Smooth muscle cell (in vitro differentiated cells): ENCODE data around the gene ZNF407. TPM values are rescaled to one million over a fixed set of nuclear protein-coding genes. Genes with fewer than 3 reads are reported as not detected.

ENCODE experiments used
- DNase-seq: peaks from one replicate; lab custom pipeline; 2025; ENCODE audit not compliant: unreplicated experiment; lab: John Stamatoyannopoulos, UW
- H2AFZ ChIP-seq: fragments of 200-600 bp; sonication (generic); 2 replicates; pipeline ENCODE4 v1.6.0; 2016; ENCODE audit warnings: antibody characterized with exemption, low read depth, mild to moderate bottlenecking
- H3F3A ChIP-seq: fragments of 200-600 bp; sonication (generic); 2 replicates; pipeline ENCODE4 v1.6.0; 2017; ENCODE audit warnings: antibody characterized with exemption, low read depth
- H3K27ac ChIP-seq: fragments of 200-600 bp; sonication (generic); 2 replicates; pipeline ENCODE4 v1.5.1; 2016; ENCODE audit warnings: low read depth, mild to moderate bottlenecking
- H3K27me3 ChIP-seq: fragments of 200-600 bp; sonication (generic); 2 replicates; pipeline ENCODE4 v1.6.1; 2016; ENCODE audit warnings: low read depth, mild to moderate bottlenecking
- H3K36me3 ChIP-seq: fragments of 200-600 bp; sonication (generic); 2 replicates; pipeline ENCODE4 v1.5.1; 2016; ENCODE audit warnings: low read depth
- H3K4me1 ChIP-seq: fragments of 200-600 bp; sonication (generic); 2 replicates; pipeline ENCODE4 v1.5.1; 2016; ENCODE audit warnings: low read depth
- H3K4me2 ChIP-seq: fragments of 200-600 bp; sonication (generic); 2 replicates; pipeline ENCODE4 v1.6.0; 2016; ENCODE audit warnings: mild to moderate bottlenecking
- H3K4me3 ChIP-seq: fragments of 200-600 bp; sonication (generic); 2 replicates; pipeline ENCODE4 v1.5.1; 2016; ENCODE audit warnings: mild to moderate bottlenecking
- H3K79me2 ChIP-seq: fragments of 200-600 bp; sonication (generic); 2 replicates; pipeline ENCODE4 v1.6.0; 2016; ENCODE audit warnings: low read depth, mild to moderate bottlenecking
- H3K9ac ChIP-seq: fragments of 200-600 bp; sonication (generic); 2 replicates; pipeline ENCODE4 v1.6.0; 2016; ENCODE audit warnings: low read depth
- H3K9me3 ChIP-seq: fragments of 200-600 bp; sonication (generic); replicated peaks from 2 replicates; pipeline ENCODE4 v1.5.1; 2016; ENCODE audit warnings: low read depth
- H4K20me1 ChIP-seq: fragments of 200-600 bp; sonication (generic); 2 replicates; pipeline ENCODE4 v1.6.0; 2016; ENCODE audit warnings: low read depth
- CTCF ChIP-seq: fragments of 200-600 bp; sonication (generic); IDR thresholded peaks from 2 replicates; pipeline ENCODE4 v1.5.1; 2017; ENCODE audit warnings: borderline replicate concordance, mild to moderate bottlenecking, antibody characterized with exemption; ENCODE audit not compliant: insufficient read depth, poor library complexity, severe bottlenecking
- WGBS: methylation state at CpG from one replicate; pipeline ENCODE4 v1.1.7; 2016; ENCODE audit warnings: low lambda C conversion rate; 5-methylcytosine and 5-hydroxymethylcytosine counted together
- polyA plus RNA-seq: library from polyadenylated mRNA; unstranded; fragments of >200 nt; fragmentation: Nextera tagmentation; extraction: Ambion mirVana; gene quantifications from 2 replicates; pipeline ENCODE4 v1.2.1, GENCODE V29; 2016
- total RNA-seq: library from RNA; depleted of rRNA; stranded (reverse); fragments of >200 nt; gene quantifications from 2 replicates; pipeline ENCODE4 v1.2.3, GENCODE V29; 2014

Gene ZNF407
- total and polyA plus RNA-seq, 2 experiments from 2014 or later: 4.5 to 11.5 TPM

- H3K27ac ChIP-seq: no peak overlapping the region
- H3K79me2 ChIP-seq: no peaks in the 10 kb centered on the region
- H3K36me3 ChIP-seq: no peaks in the 10 kb centered on the region
- no peak overlapping the region for H3K9ac ChIP-seq
- no peak overlapping the region for H3K4me2 ChIP-seq
- no peak overlapping the region for H2AFZ ChIP-seq
- H3K9me3 ChIP-seq: no peaks in the 10 kb centered on the region
- no peaks in the 10 kb centered on the region for H3K4me1 ChIP-seq
- 96% methylated on average over 15 of the region's 15 CpGs for WGBS
- no peak overlapping the region for H3K4me3 ChIP-seq
- DNase-seq: no peak
- H4K20me1 ChIP-seq: no peaks in the 10 kb centered on the region
- H3K27me3 ChIP-seq: no peaks in the 10 kb centered on the region
- TF ChIP-seq CTCF: no peak
- no peaks in the 10 kb centered on the region for H3F3A ChIP-seq
These were observed 506.8 kb downstream of the ZNF407 start for GRCh38 chr18:75104483-75104882.

GRCh38 chr18:75105551-75106254, 508.0 kb downstream of the ZNF407 start:
- 94% methylated on average over 15 of the region's 15 CpGs for WGBS

GRCh38 chr18:75106746-75107145, 509.1 kb downstream of the ZNF407 start:
- Histone ChIP-seq H3K9ac (no peak overlapping the region), H4K20me1 (no peaks in the 10 kb centered on the region), H3K4me3 (no peak overlapping the region), H3K9me3 (no peaks in the 10 kb centered on the region), H3F3A (no peaks in the 10 kb centered on the region), H3K27ac (no peak overlapping the region), H3K27me3 (no peaks in the 10 kb centered on the region), H3K36me3 (no peaks in the 10 kb centered on the region), H3K4me1 (no peaks in the 10 kb centered on the region), H3K79me2 (no peaks in the 10 kb centered on the region), H2AFZ (no peak overlapping the region), H3K4me2 (no peak overlapping the region)
- no peak for TF ChIP-seq CTCF
- 95% methylated on average over 13 of the region's 13 CpGs for WGBS
- no peak for DNase-seq

More at GRCh38 chr18:75105551-75106254, 508.0 kb downstream of the ZNF407 start:
- Histone ChIP-seq H3K79me2 (no peaks in the 10 kb centered on the region), H3K9me3 (no peaks in the 10 kb centered on the region), H4K20me1 (no peaks in the 10 kb centered on the region), H3F3A (no peaks in the 10 kb centered on the region), H3K36me3 (no peaks in the 10 kb centered on the region), H3K9ac (no peak overlapping the region), H3K27me3 (no peaks in the 10 kb centered on the region), H3K27ac (no peak overlapping the region), H3K4me3 (no peak overlapping the region), H3K4me2 (no peak overlapping the region), H2AFZ (no peak overlapping the region), H3K4me1 (no peaks in the 10 kb centered on the region)
- no peak for DNase-seq
- no peak for TF ChIP-seq CTCF
